HCT116 (cell line): Measurements from ENCODE around the gene ANKRD33. TPM values are rescaled to one million over a fixed set of nuclear protein-coding genes. Genes with fewer than 3 reads are reported as not detected.

ENCODE experiments used
- ATAC-seq: fragments of 200-7000 bp; cut with Tn5 transposase; 2 replicates; pipeline ENCODE4 v1.9.1; 2020; ENCODE audit warnings: mild to moderate bottlenecking, moderate library complexity
- Bru-seq: library from RNA; stranded (reverse); fragments of 400-500 nt; gene quantifications from one replicate; lab custom pipeline; 2021; lab: Mats Ljungman, UMichigan
- BruChase-seq, 2 experiments: library from RNA; stranded (reverse); fragments of 400-500 nt; gene quantifications; one replicate each; lab custom pipeline; 2021; lab: Mats Ljungman, UMichigan
- BruUV-seq: library from RNA; stranded (reverse); fragments of 400-500 nt; replicated peaks from 2 replicates; lab custom pipeline; 2021; lab: Mats Ljungman, UMichigan
- CTCF ChIA-PET: fragments of 300-600 bp; sonication (Branson Sonifier 250); formaldehyde crosslinking; loops from one replicate; lab custom pipeline; 2021; ENCODE audit warnings: antibody characterized with exemption; lab: Charles Lee
- POLR2A ChIA-PET: fragments of 300-600, 350-600 bp; sonication (Branson Sonifier 250); formaldehyde crosslinking; loops from one replicate; lab custom pipeline; 2021; ENCODE audit warnings: antibody characterized with exemption; lab: Charles Lee
- RAD21 ChIA-PET, 2 experiments: fragments of 300-600 bp; sonication (Branson Sonifier 250); formaldehyde crosslinking; loops; one replicate each; lab custom pipeline; 2023; ENCODE audit warnings: low total read pairs in 2 of 2; ENCODE audit not compliant: uncharacterized antibody in 2 of 2, unreplicated experiment in 2 of 2, low non-redundant PET in 1 of 2; lab: Charles Lee
- DNase-seq: peaks from one replicate; pipeline ENCODE4 v3.0.0-alpha.2; 2010; ENCODE audit warnings: low read depth, low spot score
- H2AFZ ChIP-seq: fragments of 200-600 bp; shearing (Covaris generic), sonication (generic); 2 replicates; pipeline ENCODE4 v1.6.1; 2017; ENCODE audit warnings: low read depth, mixed run types, mixed read lengths, antibody characterized with exemption, low read length; ENCODE audit not compliant: poor library complexity, severe bottlenecking
- H3K27ac ChIP-seq: 2 replicates; pipeline ENCODE4 v1.5.1; 2012; ENCODE audit warnings: low read depth, low read length
- H3K27me3 ChIP-seq: fragments of 200-600 bp; sonication (generic); 2 replicates; pipeline ENCODE4 v1.6.1; 2016; ENCODE audit warnings: mixed run types, low read length, mixed read lengths; ENCODE audit not compliant: insufficient read depth
- H3K36me3 ChIP-seq, 2 experiments: fragments of 200-500 bp in 1 of 2; fragments of 200-600 bp in 1 of 2; sonication (Bioruptor generic) in 1 of 2; sonication (generic) in 1 of 2; 2 replicates each; pipeline versions ENCODE4 v1.5.1 to v1.6.1; 2014 to 2016; ENCODE audit warnings: low read length in 2 of 2, inconsistent platforms in 1 of 2, mixed read lengths in 1 of 2, mixed run types in 1 of 2; ENCODE audit not compliant: insufficient read depth in 2 of 2, control insufficient read depth in 1 of 2
- H3K4me1 ChIP-seq, 2 experiments: fragments of 200-600 bp in 1 of 2; sonication (generic) in 1 of 2; 2 replicates each; pipeline versions ENCODE4 v1.5.1 to v1.6.1; 2012 to 2017; ENCODE audit warnings: low read length in 2 of 2, inconsistent platforms in 1 of 2, mild to moderate bottlenecking in 1 of 2, mixed read lengths in 1 of 2, mixed run types in 1 of 2, moderate library complexity in 1 of 2; ENCODE audit not compliant: insufficient read depth in 2 of 2, control insufficient read depth in 1 of 2
- H3K4me2 ChIP-seq: fragments of 200-600 bp; sonication (generic); 2 replicates; pipeline ENCODE4 v1.6.1; 2017; ENCODE audit warnings: mixed run types, low read length, mixed read lengths
- H3K4me3 ChIP-seq, 2 experiments: fragments of 200-600 bp in 1 of 2; sonication (generic) in 1 of 2; replicated peaks in 1 of 2; 2 replicates each; pipeline ENCODE4 v1.5.1; 2011 to 2016; ENCODE audit warnings: low read length in 2 of 2, control low read depth in 1 of 2, low read depth in 1 of 2, mild to moderate bottlenecking in 1 of 2, mixed read lengths in 1 of 2, mixed run types in 1 of 2
- H3K79me2 ChIP-seq: fragments of 200-600 bp; sonication (generic); 2 replicates; pipeline ENCODE4 v1.6.1; 2017; ENCODE audit warnings: mild to moderate bottlenecking, mixed run types, low read length, moderate library complexity, mixed read lengths; ENCODE audit not compliant: insufficient read depth
- H3K9ac ChIP-seq: fragments of 200-600 bp; sonication (generic); 2 replicates; pipeline ENCODE4 v1.6.1; 2016; ENCODE audit warnings: low read length, mixed read lengths
- H3K9me2 ChIP-seq: fragments of 200-600 bp; sonication (generic), shearing (Covaris generic); 2 replicates; pipeline ENCODE4 v1.6.1; 2017; ENCODE audit warnings: mixed run types, mild to moderate bottlenecking, moderate library complexity; ENCODE audit not compliant: insufficient read depth
- H3K9me3 ChIP-seq, 2 experiments: fragments of 200-500 bp in 1 of 2; fragments of 200-600 bp in 1 of 2; sonication (Bioruptor generic) in 1 of 2; sonication (generic) in 1 of 2; 2 replicates each; pipeline ENCODE4 v1.6.1; 2014 to 2017; ENCODE audit warnings: low read length in 2 of 2, mixed read lengths in 2 of 2, inconsistent platforms in 1 of 2, low read depth in 1 of 2, mild to moderate bottlenecking in 1 of 2, mixed run types in 1 of 2, moderate library complexity in 1 of 2; ENCODE audit not compliant: control insufficient read depth in 1 of 2, insufficient read depth in 1 of 2
- H4K20me1 ChIP-seq: fragments of 200-600 bp; sonication (generic), shearing (Covaris generic); 2 replicates; pipeline ENCODE4 v1.6.1; 2017; ENCODE audit warnings: mixed run types, mild to moderate bottlenecking, moderate library complexity; ENCODE audit not compliant: insufficient read depth
- EGR1 ChIP-seq: IDR thresholded peaks from 2 replicates; pipeline ENCODE4 v1.6.1; 2012; ENCODE audit warnings: low read depth
- ELF1 ChIP-seq: IDR thresholded peaks from 2 replicates; pipeline ENCODE4 v1.6.1; 2012; ENCODE audit warnings: low read depth, borderline replicate concordance
- JUND ChIP-seq: IDR thresholded peaks from 2 replicates; pipeline ENCODE4 v1.6.1; 2012
- POLR2A ChIP-seq: IDR thresholded peaks from 2 replicates; pipeline ENCODE4 v1.7.0; 2011; ENCODE audit warnings: borderline replicate concordance; ENCODE audit not compliant: insufficient read depth, insufficient read length; ENCODE audit errors: extremely low read depth
- POLR2AphosphoS5 ChIP-seq: IDR thresholded peaks from 2 replicates; pipeline ENCODE4 v1.6.1; 2011; ENCODE audit warnings: mild to moderate bottlenecking, low read depth, low read length, moderate library complexity
- SIN3A ChIP-seq: IDR thresholded peaks from 2 replicates; pipeline ENCODE4 v1.6.1; 2012; ENCODE audit warnings: low read depth
- SP1 ChIP-seq: IDR thresholded peaks from 2 replicates; pipeline ENCODE4 v1.6.1; 2012; ENCODE audit warnings: low read depth
- SRF ChIP-seq: IDR thresholded peaks from 2 replicates; pipeline ENCODE4 v1.6.1; 2012; ENCODE audit warnings: low read depth
- ZFX ChIP-seq: fragments of 450-650 bp; IDR thresholded peaks from 2 replicates; pipeline ENCODE4 v1.6.1; 2017
- intact Hi-C: fragments of 100-400 bp; cut with micrococcal nuclease; formaldehyde crosslinking; loops from 2 replicates; pipeline ENCODE4 v1.10.0; 2022
- long read RNA-seq: library from polyadenylated mRNA; unstranded; transcript quantifications from one replicate; pipeline ENCODE4 v2.0.0, GENCODE V29; 2021; ENCODE audit not compliant: unreplicated experiment
- polyA plus RNA-seq: library from polyadenylated mRNA; unstranded; fragments of >200 nt; gene quantifications from 2 replicates; pipeline ENCODE4 v1.2.1, GENCODE V29; 2012; ENCODE audit warnings: missing spikeins
- total RNA-seq: library from RNA; stranded (reverse); gene quantifications from one replicate; pipeline ENCODE4 v1.2.1, GENCODE V29; 2021; ENCODE audit not compliant: unreplicated experiment
- TF ChIP-seq, protein P1 (sequence below): IDR thresholded peaks from 2 replicates; pipeline ENCODE4 v1.6.1; 2011; ENCODE audit warnings: mild to moderate bottlenecking, low read length, moderate library complexity; ENCODE audit not compliant: insufficient replicate concordance; ENCODE audit errors: extremely low read depth
- TF ChIP-seq, protein P2 (sequence below): IDR thresholded peaks from 2 replicates; pipeline ENCODE4 v1.6.1; 2012
- TF ChIP-seq, protein P3 (sequence below): IDR thresholded peaks from 2 replicates; pipeline ENCODE4 v1.6.1; 2012

Gene ANKRD33, protein sequence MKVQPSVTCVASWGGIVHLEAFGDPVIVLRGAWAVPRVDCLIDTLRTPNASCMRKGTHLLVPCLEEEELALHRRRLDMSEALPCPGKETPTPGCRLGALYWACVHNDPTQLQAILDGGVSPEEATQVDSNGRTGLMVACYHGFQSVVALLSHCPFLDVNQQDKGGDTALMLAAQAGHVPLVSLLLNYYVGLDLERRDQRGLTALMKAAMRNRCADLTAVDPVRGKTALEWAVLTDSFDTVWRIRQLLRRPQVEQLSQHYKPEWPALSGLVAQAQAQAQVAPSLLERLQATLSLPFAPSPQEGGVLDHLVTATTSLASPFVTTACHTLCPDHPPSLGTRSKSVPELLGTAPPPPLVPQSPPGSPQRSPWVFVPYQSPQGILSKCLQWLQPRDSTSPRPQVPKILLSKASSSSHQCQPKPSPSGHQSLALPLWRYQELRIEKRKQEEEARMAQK
- total RNA-seq (not detected), Bru-seq, nascent RNA (percentile 17 among the genes with signal in this experiment), BruChase-seq, experiment 1, labeled RNA remaining after a 6-hour chase (not detected), BruChase-seq, experiment 2, labeled RNA remaining after a 2-hour chase (percentile 20 among the genes with signal in this experiment)
- 0.04 and 0.05 TPM in 2 replicates for polyA plus RNA-seq
- long read RNA-seq = 0 reads

DNA sequence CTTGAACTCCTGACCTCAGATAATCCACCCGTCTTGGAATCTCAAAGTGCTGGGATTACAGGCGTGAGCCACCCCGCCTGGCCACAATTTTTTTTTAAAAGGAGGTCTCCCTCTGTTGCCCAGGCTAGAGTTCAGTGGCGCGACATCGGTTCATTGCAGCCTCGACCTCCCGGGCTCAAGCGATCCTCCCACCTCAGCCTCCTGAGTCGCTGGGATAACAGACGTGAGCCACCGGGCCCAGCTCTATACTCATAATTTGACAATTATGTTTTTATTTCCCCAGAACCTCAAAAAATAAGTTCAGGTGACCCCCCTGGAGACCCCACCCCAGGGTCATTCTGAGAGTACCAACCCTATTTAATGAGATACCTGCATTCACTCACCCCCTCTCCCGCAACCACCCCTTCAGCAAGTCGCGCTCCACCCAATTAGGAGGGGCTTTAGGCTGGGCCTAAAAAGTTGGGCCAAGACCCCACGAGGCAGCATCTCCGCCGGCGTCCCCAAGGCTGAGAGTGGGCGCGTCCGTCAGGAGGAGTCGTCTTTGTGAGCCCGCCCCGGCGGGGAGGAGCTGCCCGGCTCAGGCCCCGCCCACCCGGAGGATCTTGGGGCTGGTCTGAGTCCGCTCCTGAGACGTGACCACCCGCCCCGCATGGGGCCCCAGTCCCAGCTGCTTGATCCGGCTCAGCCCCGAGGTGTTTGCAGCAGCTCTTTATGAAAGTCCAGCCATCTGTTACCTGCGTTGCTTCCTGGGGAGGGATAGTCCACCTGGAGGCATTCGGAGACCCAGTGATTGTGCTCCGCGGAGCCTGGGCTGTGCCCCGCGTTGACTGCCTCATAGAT lies at the start of gene ANKRD33:
ANKRD33 (plus strand) TSS at position 628 of the 840 bp plus-strand sequence; CDS start at position 712, 84 bp downstream.
- peak; percentile 67 for ATAC-seq
- Histone ChIP-seq H3K9me2 (no peaks in the 10 kb centered on the region), H2AFZ (no peak within 1 kb of the TSS), H3K4me3 (no peak within 1 kb of the TSS), H4K20me1 (no peaks in the 10 kb centered on the region), H3K36me3 (no peaks in the 10 kb centered on the region), H3K27ac (no peak within 1 kb of the TSS), H3K4me2 (no peak within 1 kb of the TSS), H3K9ac (no peak within 1 kb of the TSS), H3K79me2 (no peaks in the 10 kb centered on the region), H3K9me3 (no peaks in the 10 kb centered on the region), H3K27me3 (no peaks in the 10 kb centered on the region), H3K4me1 (peaks cover 0 to 16% of the 10 kb centered on the region in 2 experiments; a peak in 1 of 4 replicates)
- ChIA-PET POLR2A (interaction anchor here (1.6 kb wide), 1 partner anchor 7 kb away, joined by 3 read pairs; no protein-coding TSS in a partner anchor), CTCF (no interaction called here), RAD21 (no interaction called here)
- BruUV-seq = no TSS peak
- DNase-seq = no peak
- intact Hi-C loops = no loop called here
- TF ChIP-seq, protein P1, sequence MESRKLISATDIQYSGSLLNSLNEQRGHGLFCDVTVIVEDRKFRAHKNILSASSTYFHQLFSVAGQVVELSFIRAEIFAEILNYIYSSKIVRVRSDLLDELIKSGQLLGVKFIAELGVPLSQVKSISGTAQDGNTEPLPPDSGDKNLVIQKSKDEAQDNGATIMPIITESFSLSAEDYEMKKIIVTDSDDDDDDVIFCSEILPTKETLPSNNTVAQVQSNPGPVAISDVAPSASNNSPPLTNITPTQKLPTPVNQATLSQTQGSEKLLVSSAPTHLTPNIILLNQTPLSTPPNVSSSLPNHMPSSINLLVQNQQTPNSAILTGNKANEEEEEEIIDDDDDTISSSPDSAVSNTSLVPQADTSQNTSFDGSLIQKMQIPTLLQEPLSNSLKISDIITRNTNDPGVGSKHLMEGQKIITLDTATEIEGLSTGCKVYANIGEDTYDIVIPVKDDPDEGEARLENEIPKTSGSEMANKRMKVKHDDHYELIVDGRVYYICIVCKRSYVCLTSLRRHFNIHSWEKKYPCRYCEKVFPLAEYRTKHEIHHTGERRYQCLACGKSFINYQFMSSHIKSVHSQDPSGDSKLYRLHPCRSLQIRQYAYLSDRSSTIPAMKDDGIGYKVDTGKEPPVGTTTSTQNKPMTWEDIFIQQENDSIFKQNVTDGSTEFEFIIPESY = no peak
- TF ChIP-seq POLR2AphosphoS5 (no peak), SP1 (no peak), SRF (no peak), ELF1 (no peak), SIN3A (no peak), EGR1 (no peak), ZFX (no peak), JUND (no peak), POLR2A (no peak)
- TF ChIP-seq, protein P2, sequence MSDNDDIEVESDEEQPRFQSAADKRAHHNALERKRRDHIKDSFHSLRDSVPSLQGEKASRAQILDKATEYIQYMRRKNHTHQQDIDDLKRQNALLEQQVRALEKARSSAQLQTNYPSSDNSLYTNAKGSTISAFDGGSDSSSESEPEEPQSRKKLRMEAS = no peak
- TF ChIP-seq, protein P3, sequence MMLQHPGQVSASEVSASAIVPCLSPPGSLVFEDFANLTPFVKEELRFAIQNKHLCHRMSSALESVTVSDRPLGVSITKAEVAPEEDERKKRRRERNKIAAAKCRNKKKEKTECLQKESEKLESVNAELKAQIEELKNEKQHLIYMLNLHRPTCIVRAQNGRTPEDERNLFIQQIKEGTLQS = no peak
